Osteocyte (in vitro differentiated cells): ENCODE results near the gene INSYN2B. TPM values are rescaled to one million over a fixed set of nuclear protein-coding genes. Genes with fewer than 3 reads are reported as not detected.

Experiments used
- DNase-seq: peaks from one replicate; pipeline ENCODE4 v3.0.0; 2021; ENCODE audit warnings: mixed read lengths; ENCODE audit not compliant: unreplicated experiment; ENCODE audit errors: extremely low spot score
- H3K27ac Mint-ChIP-seq: one replicate; pipeline ENCODE4 v1.8.0; 2021; ENCODE audit warnings: mild to moderate bottlenecking, mixed read lengths; ENCODE audit not compliant: unreplicated experiment
- H3K27me3 Mint-ChIP-seq: one replicate; pipeline ENCODE4 v1.8.0; 2021; ENCODE audit warnings: mixed read lengths; ENCODE audit not compliant: unreplicated experiment
- H3K36me3 Mint-ChIP-seq: one replicate; pipeline ENCODE4 v1.8.0; 2021; ENCODE audit warnings: mixed read lengths; ENCODE audit not compliant: unreplicated experiment
- H3K4me1 Mint-ChIP-seq: one replicate; pipeline ENCODE4 v1.8.0; 2021; ENCODE audit warnings: mixed read lengths; ENCODE audit not compliant: unreplicated experiment
- H3K4me3 Mint-ChIP-seq: one replicate; pipeline ENCODE4 v1.8.0; 2021; ENCODE audit warnings: mild to moderate bottlenecking, moderate library complexity, mixed read lengths; ENCODE audit not compliant: unreplicated experiment
- H3K9me3 Mint-ChIP-seq: one replicate; pipeline ENCODE4 v1.8.0; 2021; ENCODE audit warnings: mixed read lengths; ENCODE audit not compliant: unreplicated experiment
- total RNA-seq: library from RNA; stranded (reverse); gene quantifications from 2 replicates; pipeline ENCODE4 v1.2.1, GENCODE V29; 2021
- TF ChIP-seq, protein P1 (sequence below): fragments of 200-600 bp; sonication (generic); IDR thresholded peaks from 2 replicates; pipeline ENCODE4 v1.5.0; 2021; ENCODE audit warnings: antibody characterized with exemption, mild to moderate bottlenecking, moderate library complexity

The INSYN2B gene
- total RNA-seq, 1 donor from 2014 or later = 2.7 TPM

DNA sequence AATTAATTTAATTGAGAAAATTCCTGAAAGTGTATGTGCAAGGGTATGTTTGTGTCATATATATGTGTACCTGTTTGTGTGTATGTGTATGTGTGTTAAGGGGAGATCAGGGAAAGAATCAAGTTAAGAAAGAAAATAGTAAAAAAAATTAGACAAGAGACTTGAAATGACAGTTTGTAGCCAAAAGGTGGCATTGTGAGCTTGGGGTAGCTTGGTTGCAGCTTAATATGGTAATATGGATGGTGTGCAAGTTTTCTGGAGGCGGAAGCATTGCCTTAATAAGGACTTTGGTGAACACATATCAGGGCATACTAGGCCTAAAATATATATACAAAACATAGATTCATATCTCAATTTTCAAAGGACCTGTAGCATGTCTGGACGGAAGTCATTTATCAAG lies 129.9 kb downstream of the INSYN2B start:
- DNase-seq = no peak
- peaks cover 15% of the 10 kb centered on the region for H3K9me3 Mint-ChIP-seq
- H3K27ac Mint-ChIP-seq = no peak overlapping the region

DNA sequence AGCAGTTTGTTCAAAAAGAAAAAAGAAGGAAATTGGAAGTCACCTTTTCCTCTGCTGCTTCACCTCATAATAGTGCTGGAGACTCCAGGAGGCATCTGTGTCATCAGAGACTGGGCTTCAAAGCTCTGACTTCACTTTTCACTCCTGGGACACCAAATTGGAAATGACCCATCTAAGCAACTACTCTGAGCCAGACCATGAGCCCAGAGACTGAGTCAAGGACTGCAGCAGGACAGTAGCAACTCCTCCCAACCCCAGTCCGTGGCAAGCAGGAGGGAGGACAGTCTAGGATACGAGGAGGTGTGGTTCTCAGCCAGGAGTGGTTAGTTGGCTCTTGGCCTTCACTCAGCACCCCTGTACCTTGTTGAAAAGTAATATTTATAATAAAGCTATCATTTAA lies 131.5 kb downstream of the INSYN2B start:
- peaks cover 4% of the 10 kb centered on the region for H3K4me1 Mint-ChIP-seq
- H3K27ac Mint-ChIP-seq = no peak overlapping the region
- DNase-seq = no peak
- peaks cover 4% of the 10 kb centered on the region for H3K36me3 Mint-ChIP-seq
- H3K4me3 Mint-ChIP-seq = no peak overlapping the region
- H3K27me3 Mint-ChIP-seq = no peaks in the 10 kb centered on the region
- peaks cover 13% of the 10 kb centered on the region for H3K9me3 Mint-ChIP-seq
- TF ChIP-seq, protein P1, sequence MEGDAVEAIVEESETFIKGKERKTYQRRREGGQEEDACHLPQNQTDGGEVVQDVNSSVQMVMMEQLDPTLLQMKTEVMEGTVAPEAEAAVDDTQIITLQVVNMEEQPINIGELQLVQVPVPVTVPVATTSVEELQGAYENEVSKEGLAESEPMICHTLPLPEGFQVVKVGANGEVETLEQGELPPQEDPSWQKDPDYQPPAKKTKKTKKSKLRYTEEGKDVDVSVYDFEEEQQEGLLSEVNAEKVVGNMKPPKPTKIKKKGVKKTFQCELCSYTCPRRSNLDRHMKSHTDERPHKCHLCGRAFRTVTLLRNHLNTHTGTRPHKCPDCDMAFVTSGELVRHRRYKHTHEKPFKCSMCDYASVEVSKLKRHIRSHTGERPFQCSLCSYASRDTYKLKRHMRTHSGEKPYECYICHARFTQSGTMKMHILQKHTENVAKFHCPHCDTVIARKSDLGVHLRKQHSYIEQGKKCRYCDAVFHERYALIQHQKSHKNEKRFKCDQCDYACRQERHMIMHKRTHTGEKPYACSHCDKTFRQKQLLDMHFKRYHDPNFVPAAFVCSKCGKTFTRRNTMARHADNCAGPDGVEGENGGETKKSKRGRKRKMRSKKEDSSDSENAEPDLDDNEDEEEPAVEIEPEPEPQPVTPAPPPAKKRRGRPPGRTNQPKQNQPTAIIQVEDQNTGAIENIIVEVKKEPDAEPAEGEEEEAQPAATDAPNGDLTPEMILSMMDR = no peak

More for the DNA sequence above, 129.9 kb downstream of the INSYN2B start:
- peaks cover 4% of the 10 kb centered on the region for H3K4me1 Mint-ChIP-seq
- no peaks in the 10 kb centered on the region for H3K27me3 Mint-ChIP-seq
- H3K4me3 Mint-ChIP-seq = no peak overlapping the region
- H3K36me3 Mint-ChIP-seq = peaks cover 4% of the 10 kb centered on the region
- TF ChIP-seq, protein P1 = peak; percentile 6

DNA sequence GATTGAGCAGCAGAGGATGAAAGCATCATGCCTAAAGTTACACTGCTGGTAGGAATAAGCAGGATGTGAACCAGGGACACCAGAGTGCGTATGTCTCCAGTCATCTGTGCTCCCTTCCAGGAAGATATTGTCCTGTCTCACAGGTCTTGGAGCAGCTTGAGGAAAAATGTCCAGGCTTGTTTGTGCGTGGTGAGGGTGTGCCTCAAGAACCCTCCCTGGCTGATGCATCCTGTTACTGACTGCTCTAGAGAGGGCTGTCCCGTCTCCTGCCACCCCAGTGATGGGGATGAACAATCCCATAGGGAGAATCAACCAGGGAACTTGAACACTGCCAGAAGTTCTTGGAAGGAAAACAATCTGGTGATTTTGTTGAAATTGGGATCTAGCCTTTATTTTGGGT lies 132.0 kb downstream of the INSYN2B start:
- Mint-ChIP-seq H3K27ac (no peak overlapping the region), H3K27me3 (no peaks in the 10 kb centered on the region), H3K36me3 (peaks cover 4% of the 10 kb centered on the region), H3K4me3 (no peak overlapping the region), H3K9me3 (peaks cover 13% of the 10 kb centered on the region), H3K4me1 (peaks cover 4% of the 10 kb centered on the region)
- no peak for DNase-seq
- TF ChIP-seq, protein P1 = no peak

DNA sequence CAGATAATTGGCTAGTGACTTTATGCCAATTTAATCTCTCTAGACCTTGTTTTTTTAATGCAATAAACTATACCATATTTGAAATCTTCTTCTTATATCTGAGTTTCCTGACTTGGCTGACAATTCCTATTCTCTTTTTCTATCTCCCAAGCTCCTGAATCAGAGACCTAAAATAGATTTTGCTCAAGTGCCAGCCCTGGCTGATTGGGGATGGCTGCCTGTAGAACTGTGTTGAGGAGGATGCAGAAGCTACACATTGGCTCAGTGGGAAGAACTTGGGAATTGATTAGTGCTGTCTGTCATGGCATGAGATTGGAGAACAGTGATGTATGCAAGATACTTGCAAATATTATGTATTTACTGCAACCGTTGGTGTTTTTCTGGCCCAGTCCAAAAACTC lies 132.8 kb downstream of the INSYN2B start:
- Mint-ChIP-seq H3K27ac (no peak overlapping the region), H3K27me3 (no peaks in the 10 kb centered on the region), H3K4me3 (no peak overlapping the region), H3K36me3 (peaks cover 4% of the 10 kb centered on the region), H3K9me3 (peaks cover 13% of the 10 kb centered on the region), H3K4me1 (peaks cover 4% of the 10 kb centered on the region)
- DNase-seq = no peak
- TF ChIP-seq, protein P1 = no peak

DNA sequence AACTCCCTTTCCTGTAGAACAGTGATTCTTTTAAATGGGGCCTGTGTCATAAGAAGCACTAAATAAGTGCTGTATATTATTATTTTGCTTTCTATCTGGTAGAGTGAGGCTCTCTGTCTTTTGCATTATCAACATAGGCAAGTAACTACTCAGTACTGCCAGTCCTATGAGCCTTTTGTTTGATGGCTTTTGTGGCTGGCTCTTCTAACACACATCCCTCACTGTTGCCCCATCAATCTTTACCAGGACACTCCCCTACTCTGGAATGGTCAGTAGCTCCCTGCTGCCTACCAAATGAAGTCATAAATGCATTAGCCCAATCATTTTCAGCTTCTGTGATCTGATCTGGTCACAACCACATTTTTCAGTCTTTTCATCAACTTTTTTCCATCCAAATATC lies 137.6 kb downstream of the INSYN2B start:
- H3K4me3 Mint-ChIP-seq = no peak overlapping the region
- no peaks in the 10 kb centered on the region for H3K27me3 Mint-ChIP-seq
- no peak for DNase-seq
- TF ChIP-seq, protein P1 = no peak
- no peaks in the 10 kb centered on the region for H3K36me3 Mint-ChIP-seq
- H3K27ac Mint-ChIP-seq = no peak overlapping the region
- H3K4me1 Mint-ChIP-seq = peaks cover 12% of the 10 kb centered on the region
- no peaks in the 10 kb centered on the region for H3K9me3 Mint-ChIP-seq
